RWPE2 (cell line): Measurements from ENCODE around the gene FEZ2.
A peak's percentile ranks its signal among the peaks of the same experiment; 100 is the strongest.

Experiments
- ATAC-seq: fragments of 200-7000 bp; cut with Tn5 transposase; 3 replicates; pipeline ENCODE4 v1.9.1; 2021; ENCODE audit warnings: low read depth
- DNase-seq: peaks from one replicate; pipeline ENCODE4 v3.0.0-alpha.2; 2020; ENCODE audit warnings: low spot score
- H3K27ac ChIP-seq: fragments of 450-650 bp; 2 replicates; pipeline ENCODE4 v1.5.1; 2017; ENCODE audit warnings: mild to moderate bottlenecking; ENCODE audit not compliant: poor library complexity, severe bottlenecking
- H3K27me3 ChIP-seq: fragments of 250-450 bp; sonication (Bioruptor Pico); 2 replicates; pipeline ENCODE4 v1.5.1; 2021; ENCODE audit warnings: mild to moderate bottlenecking, moderate library complexity; ENCODE audit not compliant: insufficient read depth, poor library complexity, severe bottlenecking
- H3K36me3 ChIP-seq: fragments of 250-450 bp; sonication (Bioruptor Pico); 2 replicates; pipeline ENCODE4 v1.5.1; 2020; ENCODE audit warnings: low read depth, mild to moderate bottlenecking, moderate library complexity
- H3K4me1 ChIP-seq: fragments of 250-450 bp; sonication (Bioruptor Pico); 2 replicates; pipeline ENCODE4 v1.5.1; 2021; ENCODE audit warnings: mild to moderate bottlenecking, moderate library complexity; ENCODE audit not compliant: insufficient read depth, poor library complexity, severe bottlenecking
- H3K4me3 ChIP-seq: fragments of 250-450 bp; sonication (Bioruptor Pico); 2 replicates; pipeline ENCODE4 v1.5.1; 2021; ENCODE audit warnings: mild to moderate bottlenecking, moderate library complexity; ENCODE audit not compliant: severe bottlenecking
- H3K9me3 ChIP-seq: fragments of 250-450 bp; sonication (Bioruptor Pico); 2 replicates; pipeline ENCODE4 v1.5.1; 2021; ENCODE audit warnings: mild to moderate bottlenecking, moderate library complexity; ENCODE audit not compliant: severe bottlenecking
- CTCF ChIP-seq: fragments of 450-650 bp; IDR thresholded peaks from one replicate; pipeline ENCODE4 v1.5.1; 2017; ENCODE audit warnings: mild to moderate bottlenecking, moderate library complexity; ENCODE audit not compliant: poor library complexity, severe bottlenecking

The FEZ2 gene

GRCh38 chr2:36584148-36584794 is 13.7 kb downstream of the FEZ2 start:
- TF ChIP-seq CTCF = no peak
- no peak for DNase-seq
- Histone ChIP-seq H3K27ac (no peak overlapping the region), H3K9me3 (no peaks in the 10 kb centered on the region), H3K27me3 (no peaks in the 10 kb centered on the region), H3K4me3 (no peak overlapping the region), H3K4me1 (peaks cover 3% of the 10 kb centered on the region), H3K36me3 (peaks cover 86% of the 10 kb centered on the region)
- ATAC-seq = no peak

DNA sequence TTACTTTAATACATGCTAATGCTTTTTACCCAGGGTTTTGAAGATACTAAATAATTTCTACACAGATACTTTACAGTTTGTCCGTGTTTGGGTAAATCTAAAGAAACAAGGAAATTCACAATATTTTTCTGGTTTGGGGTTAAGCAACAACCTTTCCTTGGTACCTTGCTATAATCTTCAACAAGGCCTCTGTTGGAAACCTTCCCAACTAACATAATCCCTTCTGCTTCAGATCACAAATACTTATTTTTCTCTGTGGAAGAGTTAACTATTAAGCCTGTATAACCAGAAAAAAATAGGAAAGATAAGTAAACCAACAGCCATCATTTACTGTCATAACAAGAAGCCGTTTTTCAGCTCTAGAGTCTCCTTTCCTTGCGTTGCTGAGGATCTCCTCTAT is 15.0 kb downstream of the FEZ2 start:
- no peak for TF ChIP-seq CTCF
- H3K9me3 ChIP-seq = no peaks in the 10 kb centered on the region
- peaks cover 11% of the 10 kb centered on the region for H3K4me1 ChIP-seq
- H3K27ac ChIP-seq = no peak overlapping the region
- no peak overlapping the region for H3K4me3 ChIP-seq
- no peaks in the 10 kb centered on the region for H3K27me3 ChIP-seq
- ATAC-seq (no peak), DNase-seq (no peak)
- H3K36me3 ChIP-seq = peaks cover 88% of the 10 kb centered on the region

DNA sequence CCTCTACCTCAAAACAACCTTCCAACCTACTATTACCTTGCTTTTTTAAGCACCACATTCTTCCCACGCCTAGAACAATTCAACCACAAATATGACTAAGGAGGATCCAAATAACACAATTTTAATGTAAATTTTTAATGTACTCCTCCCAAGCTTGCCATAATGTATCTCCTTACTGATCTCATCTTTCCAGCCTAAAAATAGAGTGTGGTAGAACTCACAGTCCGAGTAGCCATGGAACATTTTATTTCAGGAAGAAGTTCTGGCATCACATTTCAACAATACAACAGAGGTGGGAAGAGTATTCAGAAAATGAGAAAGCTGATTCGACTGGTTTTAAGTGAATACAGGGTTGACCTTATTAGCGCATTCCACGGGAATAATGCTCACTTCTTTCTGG is 15.4 kb downstream of the FEZ2 start:
- Histone ChIP-seq H3K9me3 (no peaks in the 10 kb centered on the region), H3K36me3 (peaks cover 92% of the 10 kb centered on the region), H3K4me1 (peaks cover 11% of the 10 kb centered on the region), H3K4me3 (no peak overlapping the region), H3K27me3 (no peaks in the 10 kb centered on the region), H3K27ac (no peak overlapping the region)
- TF ChIP-seq CTCF = no peak
- ATAC-seq (no peak), DNase-seq (no peak)

GRCh38 chr2:36579297-36579664 is 18.7 kb downstream of the FEZ2 start:
- H3K36me3 ChIP-seq = peaks cover 84% of the 10 kb centered on the region
- peaks cover 11% of the 10 kb centered on the region for H3K4me1 ChIP-seq
- no peak overlapping the region for H3K4me3 ChIP-seq
- TF ChIP-seq CTCF = no peak
- H3K27ac ChIP-seq = peak overlapping the region; percentile 12
- ATAC-seq (no peak; the same call in 2 of the 3 replicates), DNase-seq (no peak)
- H3K27me3 ChIP-seq = no peaks in the 10 kb centered on the region
- no peaks in the 10 kb centered on the region for H3K9me3 ChIP-seq

GRCh38 chr2:36578343-36579296 is 19.3 kb downstream of the FEZ2 start:
- Histone ChIP-seq H3K4me1 (peaks cover 11% of the 10 kb centered on the region), H3K4me3 (no peak overlapping the region), H3K9me3 (no peaks in the 10 kb centered on the region), H3K36me3 (peaks cover 82% of the 10 kb centered on the region), H3K27ac (peak overlapping the region; percentile 12), H3K27me3 (no peaks in the 10 kb centered on the region)
- no peak for DNase-seq
- ATAC-seq = peak; percentile 98
- no peak for TF ChIP-seq CTCF
